HG02870 (cell line): ENCODE measurements around the gene VOPP1.

Source experiments
- ATAC-seq: cut with Tn5 transposase; IDR thresholded peaks from one replicate; pipeline ENCODE4 v1.9.1; 2021; ENCODE audit warnings: mild to moderate bottlenecking, moderate library complexity; ENCODE audit not compliant: unreplicated experiment

VOPP1 gene

GRCh38 chr7:55440040-55440690 is 132.1 kb downstream of the VOPP1 start:
- no peak for ATAC-seq

GRCh38 chr7:55439627-55440026 is 132.7 kb downstream of the VOPP1 start:
- ATAC-seq, result no peak

- no peak for ATAC-seq
Observed at GRCh38 chr7:55438757-55439525, 133.4 kb downstream of the VOPP1 start.

- no peak for ATAC-seq
Observed at GRCh38 chr7:55438085-55438756, 134.1 kb downstream of the VOPP1 start.

GRCh38 chr7:55437375-55437774 is 134.9 kb downstream of the VOPP1 start:
- no peak for ATAC-seq

- no peak for ATAC-seq
Observed at GRCh38 chr7:55436457-55436856, 135.8 kb downstream of the VOPP1 start.

- no peak for ATAC-seq
Observed at GRCh38 chr7:55435466-55435865, 136.8 kb downstream of the VOPP1 start.

- peak; percentile 73 for ATAC-seq
Observed at GRCh38 chr7:55432939-55433784, 139.1 kb downstream of the VOPP1 start.

GRCh38 chr7:55432506-55432905 is 139.8 kb downstream of the VOPP1 start:
- ATAC-seq, result no peak

GRCh38 chr7:55431898-55432297 is 140.4 kb downstream of the VOPP1 start:
- ATAC-seq, result no peak

- ATAC-seq, result no peak
Observed at GRCh38 chr7:55429835-55430499, 142.3 kb downstream of the VOPP1 start.

GRCh38 chr7:55427800-55428199 is 144.5 kb downstream of the VOPP1 start:
- no peak for ATAC-seq

GRCh38 chr7:55427342-55427741 is 145.0 kb downstream of the VOPP1 start:
- no peak for ATAC-seq

GRCh38 chr7:55426676-55427075 is 145.6 kb downstream of the VOPP1 start:
- ATAC-seq, result no peak

GRCh38 chr7:55425141-55425752 is 147.1 kb downstream of the VOPP1 start:
- no peak for ATAC-seq

- no peak for ATAC-seq
Observed at GRCh38 chr7:55423891-55424290, 148.4 kb downstream of the VOPP1 start.

GRCh38 chr7:55423277-55423711 is 149.0 kb downstream of the VOPP1 start:
- ATAC-seq, result no peak
